Activated gamma-delta T cell (primary cell): ENCODE results near the gene EYS.
"Not testable (repeated sequence)": the region's sequence is repeated elsewhere in the genome, so short reads cannot be mapped to it uniquely, and the experiment has no call there.

Experiments used
- DNase-seq: peaks from one replicate; lab custom pipeline; 2025; lab: John Stamatoyannopoulos, UW

EYS gene

GRCh38 chr6:63819831-63820230 is 1887.2 kb downstream of the EYS start:
- no peak for DNase-seq

GRCh38 chr6:63817492-63818050 is 1889.5 kb downstream of the EYS start:
- no peak for DNase-seq

GRCh38 chr6:63816982-63817436 is 1890.0 kb downstream of the EYS start:
- DNase-seq: no peak

- DNase-seq: no peak
Measured at GRCh38 chr6:63816401-63816981, 1890.5 kb downstream of the EYS start.

GRCh38 chr6:63814459-63814858 is 1892.6 kb downstream of the EYS start:
- no peak for DNase-seq

GRCh38 chr6:63813566-63814120 is 1893.4 kb downstream of the EYS start:
- no peak for DNase-seq

- no peak for DNase-seq
Measured at GRCh38 chr6:63808576-63808975, 1898.5 kb downstream of the EYS start.

- DNase-seq: no peak
Measured at GRCh38 chr6:63807056-63807455, 1900.0 kb downstream of the EYS start.

GRCh38 chr6:63806573-63806913 is 1900.5 kb downstream of the EYS start:
- no peak for DNase-seq

GRCh38 chr6:63805808-63806572 is 1901.0 kb downstream of the EYS start:
- no peak for DNase-seq

- no peak for DNase-seq
Measured at GRCh38 chr6:63805345-63805744, 1901.7 kb downstream of the EYS start.

- DNase-seq: no peak
Measured at GRCh38 chr6:63804381-63804956, 1902.6 kb downstream of the EYS start.

GRCh38 chr6:63803371-63803770 is 1903.7 kb downstream of the EYS start:
- no peak for DNase-seq

- DNase-seq: no peak
Measured at GRCh38 chr6:63802606-63803206, 1904.3 kb downstream of the EYS start.

GRCh38 chr6:63800386-63800785 is 1906.6 kb downstream of the EYS start:
- DNase-seq: not testable (repeated sequence)

GRCh38 chr6:63799813-63800212 is 1907.2 kb downstream of the EYS start:
- DNase-seq: no peak

- DNase-seq: no peak
Measured at GRCh38 chr6:63799313-63799712, 1907.7 kb downstream of the EYS start.

GRCh38 chr6:63798378-63798777 is 1908.6 kb downstream of the EYS start:
- DNase-seq: no peak

GRCh38 chr6:63797721-63798120 is 1909.3 kb downstream of the EYS start:
- DNase-seq: no peak

GRCh38 chr6:63795826-63796225 is 1911.2 kb downstream of the EYS start:
- no peak for DNase-seq

GRCh38 chr6:63795006-63795405 is 1912.0 kb downstream of the EYS start:
- no peak for DNase-seq

GRCh38 chr6:63793465-63794137 is 1913.4 kb downstream of the EYS start:
- DNase-seq: no peak
